ENCODE results near the gene RMND5B. TPM values are rescaled to one million over a fixed set of nuclear protein-coding genes. Genes with fewer than 3 reads are reported as not detected.

RMND5B gene
- total RNA-seq, 2 donors from 2014 or later: 36.0 to 36.9 TPM

DNA sequence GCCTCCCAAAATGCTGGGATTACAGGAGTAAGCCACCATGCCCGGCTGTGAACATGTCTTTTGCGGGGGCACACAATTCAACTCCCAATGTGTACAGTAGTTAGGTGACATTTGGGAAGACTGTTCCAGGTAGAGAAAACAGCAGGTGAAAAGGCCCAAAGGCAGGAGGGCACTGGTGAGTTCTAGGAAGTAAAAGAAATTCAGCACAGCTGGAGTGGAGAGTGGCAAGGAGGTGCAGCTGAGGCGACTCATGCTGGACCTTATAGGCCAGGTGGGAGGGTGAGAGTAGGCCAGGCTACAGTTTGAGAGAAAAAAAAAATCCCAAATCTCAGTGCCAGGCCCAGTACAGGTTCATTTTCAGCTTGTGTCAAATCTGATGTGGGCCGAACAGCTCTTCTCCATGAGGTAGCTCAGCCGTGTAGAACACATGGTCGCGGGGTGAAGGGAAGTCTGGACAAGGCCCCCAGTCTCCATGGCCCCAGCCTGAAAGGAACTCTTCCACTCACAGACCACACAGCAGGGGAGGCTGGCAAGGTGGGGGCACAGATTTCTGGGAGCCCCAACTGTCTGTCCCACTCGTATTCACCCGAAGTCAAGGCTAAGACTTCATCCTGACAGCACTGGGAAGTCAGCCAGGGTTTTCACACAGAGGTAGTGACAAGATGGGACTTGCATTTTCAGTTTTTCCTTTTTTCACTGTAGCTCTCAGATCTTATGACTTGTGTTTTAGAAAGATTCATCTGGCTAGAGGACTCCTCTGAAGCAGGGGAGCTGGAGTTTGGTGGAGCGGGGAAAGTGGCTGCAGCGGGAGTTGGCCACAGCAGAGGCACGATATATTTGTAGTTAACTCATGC lies 69.0 kb downstream of the RMND5B start:
- H3K27me3 Mint-ChIP-seq (ENCODE audit: insufficient read depth): peaks cover 9% of the 10 kb centered on the region
- DNase-seq: no peak
- Histone ChIP-seq H3K9ac (ENCODE audit: extremely low read depth, low read length, poor library complexity, severe bottlenecking) (no peak overlapping the region), H3K27me3 (ENCODE audit: control insufficient read depth, insufficient read depth, low read length, poor library complexity, severe bottlenecking) (no peaks in the 10 kb centered on the region), H3K27ac (ENCODE audit: low read depth, low read length) (no peak overlapping the region), H3K4me1 (ENCODE audit: control insufficient read depth, insufficient read depth, low read length) (no peaks in the 10 kb centered on the region), H3K9me3 (ENCODE audit: control insufficient read depth, low read length) (no peaks in the 10 kb centered on the region), H3K36me3 (ENCODE audit: control insufficient read depth, insufficient read depth, low read length) (no peaks in the 10 kb centered on the region), H3K4me3 (ENCODE audit: low read length) (no peak overlapping the region)
- no peak overlapping the region for H3K27ac Mint-ChIP-seq
- H3K36me3 Mint-ChIP-seq (ENCODE audit: low read depth): peaks cover 2% of the 10 kb centered on the region
- H3K4me1 Mint-ChIP-seq: peaks cover 4% of the 10 kb centered on the region
- TF ChIP-seq, protein P1, sequence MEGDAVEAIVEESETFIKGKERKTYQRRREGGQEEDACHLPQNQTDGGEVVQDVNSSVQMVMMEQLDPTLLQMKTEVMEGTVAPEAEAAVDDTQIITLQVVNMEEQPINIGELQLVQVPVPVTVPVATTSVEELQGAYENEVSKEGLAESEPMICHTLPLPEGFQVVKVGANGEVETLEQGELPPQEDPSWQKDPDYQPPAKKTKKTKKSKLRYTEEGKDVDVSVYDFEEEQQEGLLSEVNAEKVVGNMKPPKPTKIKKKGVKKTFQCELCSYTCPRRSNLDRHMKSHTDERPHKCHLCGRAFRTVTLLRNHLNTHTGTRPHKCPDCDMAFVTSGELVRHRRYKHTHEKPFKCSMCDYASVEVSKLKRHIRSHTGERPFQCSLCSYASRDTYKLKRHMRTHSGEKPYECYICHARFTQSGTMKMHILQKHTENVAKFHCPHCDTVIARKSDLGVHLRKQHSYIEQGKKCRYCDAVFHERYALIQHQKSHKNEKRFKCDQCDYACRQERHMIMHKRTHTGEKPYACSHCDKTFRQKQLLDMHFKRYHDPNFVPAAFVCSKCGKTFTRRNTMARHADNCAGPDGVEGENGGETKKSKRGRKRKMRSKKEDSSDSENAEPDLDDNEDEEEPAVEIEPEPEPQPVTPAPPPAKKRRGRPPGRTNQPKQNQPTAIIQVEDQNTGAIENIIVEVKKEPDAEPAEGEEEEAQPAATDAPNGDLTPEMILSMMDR (conservative IDR thresholded peaks at IDR 0.05): no peak
- peaks cover 4% of the 10 kb centered on the region for H3K9me3 Mint-ChIP-seq
- WGBS, 2 experiments (ENCODE audit: insufficient coverage in 1 of 2, insufficient read length in 1 of 2): 78 to 89% methylated on average over 6 to 12 of the region's 12 CpGs
- H3K4me3 Mint-ChIP-seq: no peak overlapping the region

Other genes starting within 250 kb of the RMND5B start
- not detected for gene PROP1, start 134.8 kb upstream of the RMND5B start, total RNA-seq
- 10 to 100 TPM; 12.7 to 15.2 TPM for gene N4BP3, start 17.5 kb upstream of the RMND5B start, total RNA-seq
- 100 to 1,000 TPM; 174 to 176 TPM for gene NHP2, start 22.9 kb downstream of the RMND5B start, total RNA-seq
- not detected for gene GMCL2, start 56.4 kb downstream of the RMND5B start, total RNA-seq
- gene HNRNPAB, start 73.5 kb downstream of the RMND5B start, total RNA-seq: 100 to 1,000 TPM; 343 to 353 TPM
- gene PHYKPL, start 101.8 kb downstream of the RMND5B start, total RNA-seq: 10 to 100 TPM; 59.9 to 82.5 TPM

Measured in endodermal cell (in vitro differentiated cells).